ENCODE results near the gene TMEM198.

The TMEM198 gene, protein sequence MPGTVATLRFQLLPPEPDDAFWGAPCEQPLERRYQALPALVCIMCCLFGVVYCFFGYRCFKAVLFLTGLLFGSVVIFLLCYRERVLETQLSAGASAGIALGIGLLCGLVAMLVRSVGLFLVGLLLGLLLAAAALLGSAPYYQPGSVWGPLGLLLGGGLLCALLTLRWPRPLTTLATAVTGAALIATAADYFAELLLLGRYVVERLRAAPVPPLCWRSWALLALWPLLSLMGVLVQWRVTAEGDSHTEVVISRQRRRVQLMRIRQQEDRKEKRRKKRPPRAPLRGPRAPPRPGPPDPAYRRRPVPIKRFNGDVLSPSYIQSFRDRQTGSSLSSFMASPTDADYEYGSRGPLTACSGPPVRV

DNA sequence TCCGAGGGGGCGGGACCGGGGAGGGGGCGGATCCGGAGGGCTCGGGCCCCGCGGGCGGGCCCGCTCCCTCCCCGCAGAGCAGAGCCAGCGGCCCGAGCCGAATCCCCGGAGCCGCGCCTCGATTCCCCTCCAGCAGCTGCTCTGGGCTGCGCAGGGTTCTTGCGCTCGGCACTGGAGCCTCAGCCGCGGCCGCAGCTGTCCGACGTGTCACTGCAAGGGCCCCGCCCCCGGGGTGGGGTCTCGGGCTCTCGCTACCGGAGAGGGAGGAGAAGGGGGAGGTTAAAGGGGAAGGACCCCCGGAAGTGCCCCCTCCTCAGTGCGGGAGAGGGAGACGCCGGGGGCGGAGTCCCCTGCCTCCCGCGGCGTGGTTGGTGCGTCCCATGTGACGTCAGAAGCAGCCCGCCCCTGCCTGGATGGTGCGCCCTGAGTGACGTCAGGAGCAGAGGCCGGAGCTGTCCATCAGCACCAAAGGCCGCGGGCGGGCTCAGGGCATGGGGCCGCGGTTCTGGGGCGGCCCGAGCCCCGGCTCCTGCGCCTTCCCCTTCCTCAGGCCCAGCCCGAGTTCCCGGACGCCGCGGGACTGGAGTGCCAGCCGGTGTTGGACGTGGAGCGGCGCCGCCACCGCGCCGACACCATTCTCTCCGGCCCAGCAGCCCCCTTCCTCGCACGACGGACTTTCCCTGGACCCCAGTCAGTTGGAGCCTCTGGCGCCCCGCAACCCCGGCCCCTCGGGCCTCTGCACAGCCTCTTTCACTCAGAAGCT is at the start of gene TMEM198, which contains the start of gene CHPF:
Gene TMEM198 (plus strand): TSS at position 433 of the 763 bp plus-strand sequence. CDS start 700 bp downstream, outside the sequence.
Gene CHPF (minus strand): TSS at position 214 of the 763 bp plus-strand sequence. CDS start 271 bp downstream, outside the sequence.
- DNase-seq (ENCODE audit: low spot score), result peak; percentile 96

DNA sequence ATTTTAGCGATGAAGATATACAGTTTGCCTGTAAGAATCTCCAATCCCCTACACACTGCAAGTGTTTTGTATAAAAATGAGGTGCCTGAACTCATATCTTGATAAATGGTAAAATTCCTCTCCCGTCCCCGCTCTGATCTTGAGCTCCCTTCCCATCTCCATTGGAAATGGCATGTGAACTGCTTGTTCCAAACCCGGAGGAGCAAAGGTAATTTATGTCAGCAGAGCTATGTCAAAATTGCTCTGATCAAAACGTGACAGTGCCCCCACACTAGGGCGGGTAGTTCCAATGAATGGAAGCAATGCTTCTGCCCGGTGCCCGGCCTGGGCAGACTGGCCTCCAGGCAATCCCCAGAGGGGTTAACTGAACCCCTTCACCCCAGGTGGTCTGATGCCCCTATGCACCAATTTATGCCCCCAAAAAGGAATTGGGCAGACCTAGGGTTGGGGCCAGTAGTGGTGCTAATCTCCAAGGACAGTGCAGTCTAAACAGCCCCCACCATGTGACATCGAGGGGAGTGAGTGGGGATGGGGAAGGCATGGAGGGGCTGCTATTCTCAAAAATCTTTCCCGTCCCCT is 48.8 kb upstream of the TMEM198 start:
- no peak for DNase-seq (ENCODE audit: low spot score)

DNA sequence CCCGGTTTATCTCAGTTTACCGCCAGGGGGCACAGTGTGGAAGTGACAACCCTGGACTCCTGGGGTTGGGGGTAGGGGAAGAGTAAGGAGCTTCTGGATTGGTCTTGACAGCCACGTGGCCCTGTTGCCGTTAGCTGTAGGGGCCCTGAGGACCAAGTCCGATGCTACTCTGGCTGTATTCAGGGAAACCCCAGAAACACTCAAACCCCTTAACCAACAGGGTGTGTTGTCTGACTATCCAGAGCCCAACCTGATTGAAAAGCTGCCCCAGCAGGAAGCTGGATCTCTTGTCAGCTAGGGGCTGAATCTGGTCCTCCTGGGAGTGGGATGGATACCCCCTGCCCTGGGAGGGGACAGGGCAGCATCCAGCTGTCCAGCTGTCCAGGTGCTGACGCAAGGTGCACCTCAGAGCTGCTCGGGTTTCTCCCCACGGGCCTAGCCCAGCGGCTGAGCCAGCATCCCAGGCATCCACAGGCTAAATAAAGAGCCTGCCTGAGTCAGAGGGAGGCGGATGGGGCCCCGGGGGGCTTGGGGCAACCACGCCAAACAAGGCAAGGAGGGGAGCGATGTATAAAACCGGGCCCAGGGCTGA is 48.2 kb upstream of the TMEM198 start:
- peak; percentile 83 for DNase-seq (ENCODE audit: low spot score)

DNA sequence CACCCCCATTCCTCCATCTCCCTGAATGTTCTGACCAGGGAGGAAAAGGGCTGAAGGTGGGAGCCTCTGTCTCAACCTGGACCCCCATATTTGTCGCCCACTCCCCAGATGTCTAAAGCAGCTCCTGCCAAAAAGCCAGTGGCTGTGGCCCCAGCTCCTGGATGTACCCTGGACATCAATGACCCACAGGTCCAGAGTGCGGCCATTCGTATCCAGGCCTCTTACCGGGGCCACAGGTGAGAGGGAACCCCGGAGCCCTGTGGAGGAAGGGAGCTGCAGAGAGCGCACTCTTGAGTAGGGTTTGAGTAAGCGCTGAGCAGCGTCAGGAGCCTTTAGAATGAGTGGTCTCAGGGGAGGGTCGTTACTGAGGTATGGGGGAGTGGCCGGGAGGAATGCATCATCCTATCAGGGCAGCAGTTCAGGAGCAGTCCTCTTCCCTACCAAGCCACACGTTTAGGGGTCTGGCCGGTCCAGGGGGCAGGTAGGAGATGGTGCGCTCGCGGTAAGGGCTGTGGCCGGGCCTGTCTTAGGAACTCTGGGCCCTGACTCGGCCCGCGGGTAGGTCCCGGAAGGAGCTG is 47.5 kb upstream of the TMEM198 start:
- DNase-seq (ENCODE audit: low spot score), result no peak

DNA sequence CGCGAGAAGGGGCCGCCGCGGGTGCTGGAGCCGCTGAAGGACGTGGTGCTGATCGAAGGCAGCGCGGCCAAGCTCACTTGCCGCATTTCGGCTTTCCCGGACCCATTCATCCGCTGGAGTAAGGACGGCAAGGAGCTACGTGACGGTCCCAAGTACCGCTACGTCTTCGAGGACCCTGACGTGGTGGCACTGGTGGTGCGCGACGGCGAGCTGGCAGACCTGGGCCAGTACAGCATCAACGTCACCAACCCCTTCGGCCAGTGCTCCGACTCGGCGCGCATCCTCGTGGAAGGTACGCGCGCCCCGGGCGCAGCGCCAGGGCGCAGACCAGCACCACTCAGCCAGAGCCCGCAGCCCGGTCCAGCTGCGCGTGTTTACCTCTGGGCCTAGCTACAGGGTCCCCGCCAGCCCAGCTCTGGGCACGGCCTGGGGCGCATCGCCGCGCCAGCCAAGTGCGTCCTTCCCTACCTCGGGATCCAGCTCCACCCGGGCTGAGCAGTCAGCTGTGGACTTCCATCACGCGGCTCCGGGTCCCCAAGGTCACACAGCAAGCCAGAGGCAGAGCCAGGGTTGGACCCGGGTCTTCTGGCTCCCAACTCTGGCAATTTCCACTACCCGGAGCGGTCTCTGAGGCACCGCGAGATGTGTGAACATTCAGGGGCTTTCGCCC is 46.9 kb upstream of the TMEM198 start:
- DNase-seq (ENCODE audit: low spot score), result no peak

DNA sequence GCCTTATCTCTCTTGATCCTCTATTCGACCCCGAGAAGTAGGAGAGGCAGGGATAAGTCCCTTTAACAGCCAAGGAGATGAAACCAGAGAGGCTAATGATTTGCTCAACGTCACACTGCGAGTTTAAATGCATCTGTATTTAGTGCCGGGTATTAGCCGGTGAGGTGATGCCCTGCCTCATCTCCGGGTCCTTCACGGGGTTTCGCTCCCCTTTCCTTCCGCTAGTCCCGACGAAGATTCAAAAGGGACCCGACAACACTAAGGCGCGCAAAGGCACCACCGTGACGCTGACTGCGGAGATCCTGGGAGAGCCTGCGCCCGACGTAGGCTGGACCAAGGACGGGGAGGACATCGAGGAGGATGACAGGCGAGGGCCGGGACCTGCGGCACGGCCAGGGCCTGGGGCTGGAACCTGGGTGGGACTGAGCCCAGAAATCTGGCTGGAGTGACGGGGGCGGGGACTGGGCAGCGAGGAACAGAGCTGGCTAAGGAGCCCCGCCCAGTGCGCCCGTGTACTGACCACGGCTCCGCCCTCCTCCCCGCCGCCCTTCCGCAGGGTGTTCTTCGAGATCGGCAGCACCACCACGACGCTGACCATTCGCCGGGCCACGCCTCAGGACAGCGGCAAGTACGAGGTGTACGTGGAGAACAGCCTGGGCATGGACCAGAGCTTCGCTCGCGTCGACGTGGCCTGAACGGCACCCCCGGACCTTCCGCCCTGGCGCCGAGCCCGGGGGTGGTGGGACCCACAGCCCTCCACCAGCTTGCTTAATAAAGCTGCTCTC is 46.1 kb upstream of the TMEM198 start:
- peak; percentile 74 for DNase-seq (ENCODE audit: low spot score)

DNA sequence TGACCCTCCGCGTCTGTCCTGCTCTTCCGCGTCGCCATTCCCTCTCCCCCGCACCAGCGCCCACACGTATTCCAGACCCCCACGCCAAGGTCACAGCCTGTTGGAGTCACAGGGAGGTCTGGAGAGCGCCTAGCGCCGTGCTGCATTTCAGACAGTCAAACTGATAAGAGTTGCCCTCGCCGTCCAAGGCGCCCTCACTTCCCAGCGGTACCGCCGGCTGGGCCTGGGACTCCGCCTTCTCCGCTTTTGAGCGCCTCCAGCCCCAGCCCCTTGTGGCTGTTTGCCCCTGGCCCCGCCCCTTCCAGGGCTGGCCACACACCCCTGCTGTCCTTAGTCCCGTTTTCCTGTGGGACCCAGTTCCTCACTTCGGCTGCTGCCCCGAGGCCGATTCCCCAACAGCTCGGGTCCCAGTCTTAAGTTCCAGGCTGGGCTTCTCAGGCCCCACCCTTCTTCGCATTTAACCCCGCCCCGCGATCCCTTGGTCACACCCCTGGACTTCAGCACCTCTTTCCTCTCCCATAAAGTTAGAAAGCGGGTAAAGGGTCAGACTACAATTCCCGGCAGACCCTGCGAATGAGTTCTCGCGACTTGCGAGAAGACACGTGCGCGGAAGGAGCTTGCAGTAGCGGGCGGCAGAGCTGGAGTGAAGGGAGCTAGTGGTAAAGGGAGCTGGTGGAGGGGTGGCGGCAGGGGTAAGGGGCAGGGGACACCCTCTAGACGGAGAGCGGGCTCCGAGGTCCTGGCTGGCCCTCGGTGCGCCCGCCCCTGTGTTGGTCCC is 45.4 kb upstream of the TMEM198 start, which contains the start of gene GMPPA:
Gene GMPPA (plus strand): TSS at position 612 of the 778 bp plus-strand sequence. CDS start 1,085 bp downstream, outside the sequence.
- DNase-seq (ENCODE audit: low spot score), result peak; percentile 96

DNA sequence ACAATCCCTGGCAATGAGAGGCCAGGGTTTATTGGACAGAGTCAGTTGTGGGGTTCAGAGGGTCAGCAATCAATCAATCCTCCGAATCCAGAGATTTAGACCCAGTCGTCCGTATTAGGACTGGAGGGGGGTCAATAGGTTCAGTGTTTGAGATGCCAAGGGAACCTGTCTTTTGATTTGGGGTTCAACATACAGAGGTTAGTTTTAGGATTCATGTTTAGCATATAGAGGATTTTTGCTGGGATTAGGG is 44.8 kb upstream of the TMEM198 start:
- DNase-seq (ENCODE audit: low spot score), result no peak

DNA sequence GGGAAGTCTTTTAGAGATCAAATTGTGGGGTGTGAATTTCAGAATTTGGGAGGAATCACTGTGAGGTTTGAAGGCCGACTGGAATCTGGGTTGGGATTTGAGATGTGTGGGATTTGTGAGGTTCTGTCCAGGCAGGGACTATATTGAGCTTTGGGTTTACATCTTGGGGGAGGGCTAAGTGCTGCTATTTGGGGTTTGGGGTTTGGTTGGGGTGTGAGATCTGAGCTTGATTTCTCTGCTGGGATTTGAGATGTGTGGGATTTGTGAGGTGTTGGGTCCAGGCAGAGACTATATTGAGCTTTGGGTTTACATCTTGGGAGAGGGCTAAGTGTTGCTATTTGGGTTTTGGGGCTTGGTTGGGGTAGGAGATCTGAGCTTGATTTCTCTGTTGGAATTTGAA is 44.3 kb upstream of the TMEM198 start:
- DNase-seq (ENCODE audit: low spot score), result no peak

DNA sequence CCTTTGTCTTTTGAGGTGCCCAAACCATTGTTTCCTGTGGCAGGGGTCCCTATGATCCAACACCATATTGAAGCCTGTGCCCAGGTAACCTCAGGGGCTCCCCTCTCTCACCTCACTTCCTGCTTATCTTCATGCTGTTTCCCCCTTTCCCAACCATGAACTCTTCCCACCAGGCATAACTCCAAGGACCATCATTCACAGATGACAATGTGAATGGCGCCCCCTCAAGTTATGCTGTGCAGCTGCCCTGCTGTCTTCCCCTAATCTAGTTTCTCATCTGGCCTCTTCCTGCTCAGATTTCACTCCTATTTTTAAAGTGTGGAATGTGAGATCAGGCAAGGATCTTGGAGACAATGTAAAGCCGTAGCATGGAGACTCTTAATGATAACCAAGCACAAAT is 43.7 kb upstream of the TMEM198 start:
- no peak for DNase-seq (ENCODE audit: low spot score)

DNA sequence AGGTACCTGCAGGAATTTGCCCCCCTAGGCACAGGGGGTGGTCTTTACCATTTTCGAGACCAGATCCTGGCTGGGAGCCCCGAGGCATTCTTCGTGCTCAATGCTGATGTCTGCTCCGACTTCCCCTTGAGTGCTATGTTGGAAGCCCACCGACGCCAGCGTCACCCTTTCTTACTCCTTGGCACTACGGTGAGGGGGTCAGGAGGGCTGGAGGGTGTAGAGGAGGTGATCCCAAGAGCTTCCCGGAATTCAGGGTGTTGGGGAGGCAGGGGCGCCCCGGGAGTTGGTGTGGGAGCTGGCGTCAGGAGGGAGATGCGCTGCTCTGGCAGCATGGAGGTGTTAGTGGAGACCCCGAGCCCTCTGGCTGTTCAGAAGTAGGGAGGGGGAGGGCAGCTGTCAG is 42.0 kb upstream of the TMEM198 start:
- no peak for DNase-seq (ENCODE audit: low spot score)

DNA sequence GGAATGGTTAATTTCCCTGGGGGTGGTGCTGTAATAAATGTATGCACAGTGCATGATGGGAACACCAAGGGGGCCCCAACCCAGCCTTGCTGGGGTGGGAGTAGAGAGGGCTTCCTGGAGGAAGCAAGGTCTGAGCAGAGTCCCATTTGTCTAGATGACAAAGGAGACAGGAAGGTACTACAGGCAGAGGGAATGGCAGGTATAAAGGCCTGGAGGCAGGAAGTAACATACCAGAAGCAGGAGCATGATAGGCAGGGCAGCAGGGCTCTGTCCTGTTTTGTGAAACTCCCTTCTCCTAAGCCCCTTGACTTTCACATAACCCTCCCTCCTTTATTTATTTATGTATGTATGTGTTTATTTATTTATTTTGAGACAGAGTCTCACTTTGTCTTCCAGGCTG is 41.2 kb upstream of the TMEM198 start:
- DNase-seq (ENCODE audit: low spot score), result no peak

DNA sequence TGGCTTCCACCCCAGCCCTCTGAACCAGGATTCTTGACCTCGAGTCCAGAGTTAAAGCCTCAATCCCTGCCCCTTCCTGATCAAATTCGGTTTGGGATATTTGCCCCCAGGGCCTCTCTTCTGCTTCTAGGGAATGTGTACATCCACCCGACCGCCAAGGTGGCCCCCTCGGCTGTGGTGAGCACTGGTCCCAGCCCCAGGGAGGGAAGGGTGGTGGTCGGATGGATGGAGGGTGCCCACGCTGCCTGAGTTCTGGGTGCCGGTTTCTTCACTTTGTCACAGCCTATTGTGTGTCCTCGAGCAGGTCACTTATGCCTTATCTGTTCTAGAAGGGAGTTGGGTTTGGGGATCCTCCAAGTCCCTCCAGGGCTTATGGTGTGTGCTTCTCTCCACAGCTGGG is 38.2 kb upstream of the TMEM198 start:
- no peak for DNase-seq (ENCODE audit: low spot score)

DNA sequence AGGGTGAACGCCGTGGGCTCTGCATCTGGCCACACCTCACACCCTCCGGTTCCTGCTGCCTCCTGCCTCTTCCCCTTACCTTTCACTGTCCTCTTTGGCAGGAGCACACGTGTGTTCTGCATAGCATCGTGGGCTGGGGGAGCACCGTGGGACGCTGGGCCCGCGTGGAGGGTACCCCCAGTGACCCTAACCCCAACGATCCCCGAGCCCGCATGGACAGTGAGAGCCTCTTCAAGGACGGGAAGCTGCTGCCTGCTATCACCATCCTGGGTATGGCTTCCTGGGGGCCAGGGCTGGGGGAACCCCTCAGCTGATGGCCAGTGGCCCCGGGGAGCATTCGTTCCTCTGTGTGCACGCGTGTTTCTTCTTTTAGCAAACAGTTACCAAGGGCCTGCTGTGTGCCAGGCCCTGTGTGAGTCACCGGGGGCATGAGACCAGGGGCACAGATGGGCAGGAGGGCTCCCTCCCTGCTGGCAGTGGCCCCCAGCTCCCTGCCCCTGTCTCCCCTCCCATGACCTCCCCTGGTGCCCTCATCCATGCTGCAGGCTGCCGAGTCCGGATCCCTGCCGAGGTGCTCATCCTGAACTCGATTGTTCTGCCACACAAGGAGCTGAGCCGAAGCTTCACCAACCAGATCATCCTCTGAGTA is 37.6 kb upstream of the TMEM198 start:
- DNase-seq (ENCODE audit: low spot score), result no peak

DNA sequence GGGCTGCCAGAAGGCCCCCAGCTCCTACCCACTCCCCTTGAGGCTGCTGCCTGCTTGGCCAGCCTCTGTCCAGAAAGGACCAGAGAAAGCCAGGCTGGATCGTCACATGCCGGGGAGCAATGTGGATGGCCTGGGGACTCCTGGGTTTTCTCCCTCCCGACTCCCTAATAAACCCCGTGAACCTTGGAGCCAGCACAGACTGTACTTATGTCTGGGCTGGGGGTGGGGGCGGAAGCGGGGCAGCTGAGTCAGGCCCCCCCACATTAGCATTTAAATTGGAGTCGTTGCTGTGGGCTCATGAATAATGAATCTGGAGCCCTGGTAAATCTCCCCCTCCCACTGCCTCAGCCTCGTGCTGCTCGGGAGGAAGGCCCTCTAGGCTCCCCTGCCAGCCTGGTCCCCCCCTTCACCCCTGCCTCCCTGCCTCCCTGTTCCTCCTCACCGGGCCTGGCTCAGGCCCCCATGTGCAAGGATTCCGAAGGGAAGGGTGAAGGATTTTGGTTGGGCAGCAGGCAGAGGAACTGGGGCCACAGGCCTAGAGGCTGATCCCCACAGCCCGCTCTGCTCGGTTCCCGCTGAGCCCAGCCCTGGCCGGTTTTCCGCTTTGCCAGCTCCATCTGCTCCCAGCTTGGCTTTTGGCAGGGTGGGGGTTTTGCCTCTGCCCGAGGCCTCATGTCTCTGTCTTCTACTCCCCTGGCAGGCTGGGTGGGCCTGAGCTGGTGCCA is 36.9 kb upstream of the TMEM198 start:
- no peak for DNase-seq (ENCODE audit: low spot score)

DNA sequence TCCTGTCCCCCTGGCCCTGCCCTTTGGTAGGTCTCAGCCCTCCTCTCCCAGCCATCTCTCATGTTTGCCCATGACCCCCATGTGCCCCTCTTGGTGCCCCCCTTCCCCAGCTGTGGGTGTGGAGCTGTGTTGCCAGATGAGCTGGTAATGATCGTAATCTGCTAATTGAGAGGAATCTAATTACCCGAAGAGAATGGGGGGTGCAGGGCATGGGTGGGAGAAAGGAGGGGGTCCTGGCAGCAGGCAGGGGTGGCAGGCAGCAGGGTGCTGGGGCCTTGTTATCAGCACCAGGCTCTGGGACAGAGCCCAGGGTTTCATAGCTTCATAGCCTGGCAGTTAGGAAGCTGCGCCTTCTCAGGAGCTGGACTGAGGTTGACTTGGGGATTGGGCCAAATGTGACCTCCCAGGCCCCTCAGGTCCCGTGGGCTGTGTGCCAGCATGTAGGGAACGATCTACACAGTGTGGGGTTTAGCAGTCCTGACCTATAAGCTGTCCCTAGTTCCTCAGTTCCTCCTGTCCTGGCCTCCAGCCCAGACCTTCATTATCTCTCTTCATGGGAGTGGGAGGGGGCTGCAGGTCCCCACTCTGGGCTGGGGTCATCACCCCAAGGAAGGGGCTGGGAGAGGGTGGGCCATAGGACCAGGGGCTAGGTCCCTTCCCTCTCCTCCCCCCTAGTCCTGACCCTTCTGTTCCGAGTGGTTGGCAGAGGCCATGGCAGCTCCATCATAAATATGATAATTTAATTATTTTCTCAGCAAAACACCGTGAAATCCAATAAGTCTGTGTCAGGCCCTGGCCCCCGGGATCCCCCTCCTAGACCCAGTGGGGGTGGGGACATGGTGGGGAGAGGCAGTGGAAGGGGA is 36.0 kb upstream of the TMEM198 start:
- no peak for DNase-seq (ENCODE audit: low spot score)

DNA sequence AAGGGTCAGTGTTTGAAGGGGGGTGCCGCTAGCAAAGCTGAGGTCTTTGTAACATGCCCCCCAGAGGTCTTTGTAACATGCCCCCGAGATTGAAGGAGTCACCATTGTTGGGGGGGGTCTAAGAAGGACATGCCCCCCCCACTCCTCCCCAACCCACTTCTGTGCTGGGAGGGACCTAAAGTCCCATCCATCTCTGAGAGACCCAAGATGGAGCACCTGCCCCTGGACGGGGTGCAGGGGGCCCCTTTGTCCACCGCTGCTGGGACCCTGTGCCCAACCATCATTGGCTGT is 35.4 kb upstream of the TMEM198 start:
- no peak for DNase-seq (ENCODE audit: low spot score)
